ENCODE results near the gene SLC35E1. TPM values are rescaled to one million over a fixed set of nuclear protein-coding genes. Genes with fewer than 3 reads are reported as not detected.

Gene SLC35E1
- total and polyA plus RNA-seq, 2 of the 13 experiments (the other 11 are each of a cell fraction or from before 2014, with no cell fraction given), result 21.2 to 46.5 TPM

DNA sequence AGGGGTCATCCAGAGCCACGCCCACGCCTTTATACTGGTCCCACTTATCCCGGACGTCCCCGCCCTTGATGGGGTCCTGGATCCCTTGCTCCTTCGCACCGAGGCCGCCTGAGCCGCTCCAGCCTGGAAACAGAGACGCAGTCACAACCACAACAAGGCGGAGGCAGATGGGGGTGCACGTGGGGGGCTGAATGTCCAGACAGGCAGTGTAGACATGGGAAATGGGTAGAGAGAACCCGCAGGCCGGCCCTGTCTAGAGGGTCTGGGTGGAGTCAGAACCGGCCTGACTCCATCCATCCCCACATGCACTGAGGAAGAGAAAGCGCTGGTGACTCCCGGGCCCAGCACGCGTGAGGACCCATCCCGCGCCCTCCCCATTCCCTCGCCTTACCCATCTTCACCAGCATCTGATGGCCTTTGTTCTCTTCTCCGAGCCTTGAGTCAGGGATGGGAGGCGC, 53.0 kb downstream of the SLC35E1 start (continued):
- TF ChIP-seq ZNF446 (CRISPR knock-in tag; IDR thresholded peaks at IDR 0.05) (no peak), ZNF678 (CRISPR knock-in tag; IDR thresholded peaks at IDR 0.05) (no peak), POLR2A (IDR thresholded peaks at IDR 0.05; ENCODE audit: insufficient read depth in 1 of 2, low read depth in 2 of 2, low read length in 2 of 2) (peak in 1 of 2 experiments; percentile 21; a peak in 1 of 4 replicates)

DNA sequence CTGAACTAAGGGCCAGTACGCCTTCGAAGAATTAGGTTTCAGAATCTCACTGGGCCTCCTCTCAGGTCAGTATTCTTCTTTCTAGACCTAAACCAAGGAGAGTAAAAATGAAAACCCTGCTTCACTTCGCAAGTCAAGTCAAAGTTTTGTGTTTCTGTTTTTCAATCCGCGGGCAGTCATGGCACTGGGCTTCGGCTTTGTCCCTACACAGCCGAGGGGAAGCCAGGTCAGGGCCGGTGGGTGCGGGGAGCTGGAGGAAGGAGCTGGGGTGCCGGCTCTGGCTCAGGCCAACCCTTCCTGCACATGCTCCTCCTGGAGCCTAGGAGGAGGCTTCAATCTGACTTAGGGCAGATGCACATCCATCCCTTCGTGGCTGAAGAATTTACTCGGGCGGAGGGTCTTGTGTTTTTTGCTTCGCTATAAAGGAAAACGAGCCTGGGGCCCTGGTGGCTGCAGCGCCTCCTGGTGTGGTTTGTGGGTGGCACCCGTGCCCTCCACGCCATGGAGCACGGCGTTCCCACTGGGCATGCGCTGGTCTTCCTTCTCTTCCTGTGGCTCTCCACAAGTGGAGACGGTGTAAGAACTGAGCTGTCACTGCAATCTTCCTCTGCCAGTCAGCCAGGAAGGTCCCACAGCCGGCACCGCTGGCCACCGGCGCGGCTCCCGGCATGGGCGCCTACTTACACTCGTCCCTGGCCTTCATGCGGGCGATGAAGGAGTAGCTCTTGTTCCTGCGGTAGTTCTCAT, 53.6 kb downstream of the SLC35E1 start:
- in situ Hi-C loops (cut with HindIII; ENCODE audit: extremely low pct_ligation_motif_present, low pct_unique_long_range_greater_than_20kb), result no loop called here
- H3K9ac ChIP-seq (ENCODE audit: insufficient read depth, low read depth, low read length), result no peak overlapping the region
- H3K27ac ChIP-seq (ENCODE audit: extremely low read length, insufficient read depth, low read length), result no peak overlapping the region
- DNase-seq (ENCODE audit: low spot score) (no peak), FAIRE-seq (no peak), ATAC-seq (no peak)
- no peaks in the 10 kb centered on the region; a peak in 1 of 5 replicates for H3K27me3 ChIP-seq (ENCODE audit: control insufficient read depth in 1 of 2, insufficient read depth in 2 of 2, low read length in 2 of 2)
- 97% methylated on average over 32 of the region's 33 CpGs for WGBS (ENCODE audit: low lambda C conversion rate)
- intact Hi-C loops (cut with micrococcal nuclease; ENCODE audit: unreplicated experiment), result no loop called here
- no peaks in the 10 kb centered on the region for H3K79me2 ChIP-seq (ENCODE audit: insufficient read depth, low read length)
- CTCF ChIA-PET (ENCODE audit: low intra/inter-chr PET ratio, low total read pairs), result no interaction called here
- H3K4me1 ChIP-seq (ENCODE audit: insufficient read depth, low read length), result no peaks in the 10 kb centered on the region
- no peak overlapping the region for H3K4me3 ChIP-seq (replicated peaks in 1 of 3; ENCODE audit: insufficient read depth in 1 of 3, low read depth in 2 of 3, low read length in 3 of 3)
- POLR2A ChIA-PET, result interaction anchor here (2.0 kb wide), 1 partner anchor 25 kb away, joined by 8 read pairs; no protein-coding TSS in a partner anchor
- no peak overlapping the region for H2AFZ ChIP-seq (ENCODE audit: low read length)
- no peak overlapping the region for H3K4me2 ChIP-seq (ENCODE audit: low read depth, low read length)
- no TSS peak for BruUV-seq (replicated peaks)
- no peaks in the 10 kb centered on the region for H4K20me1 ChIP-seq (ENCODE audit: insufficient read depth, low read length)
- H3K9me3 ChIP-seq (ENCODE audit: low read length), result no peaks in the 10 kb centered on the region
- H3K36me3 ChIP-seq (replicated peaks in 1 of 2; ENCODE audit: control insufficient read depth in 1 of 2, insufficient read depth in 2 of 2, low read length in 2 of 2), result peaks cover 39 to 80% of the 10 kb centered on the region in 2 experiments
- TF ChIP-seq, protein P1, sequence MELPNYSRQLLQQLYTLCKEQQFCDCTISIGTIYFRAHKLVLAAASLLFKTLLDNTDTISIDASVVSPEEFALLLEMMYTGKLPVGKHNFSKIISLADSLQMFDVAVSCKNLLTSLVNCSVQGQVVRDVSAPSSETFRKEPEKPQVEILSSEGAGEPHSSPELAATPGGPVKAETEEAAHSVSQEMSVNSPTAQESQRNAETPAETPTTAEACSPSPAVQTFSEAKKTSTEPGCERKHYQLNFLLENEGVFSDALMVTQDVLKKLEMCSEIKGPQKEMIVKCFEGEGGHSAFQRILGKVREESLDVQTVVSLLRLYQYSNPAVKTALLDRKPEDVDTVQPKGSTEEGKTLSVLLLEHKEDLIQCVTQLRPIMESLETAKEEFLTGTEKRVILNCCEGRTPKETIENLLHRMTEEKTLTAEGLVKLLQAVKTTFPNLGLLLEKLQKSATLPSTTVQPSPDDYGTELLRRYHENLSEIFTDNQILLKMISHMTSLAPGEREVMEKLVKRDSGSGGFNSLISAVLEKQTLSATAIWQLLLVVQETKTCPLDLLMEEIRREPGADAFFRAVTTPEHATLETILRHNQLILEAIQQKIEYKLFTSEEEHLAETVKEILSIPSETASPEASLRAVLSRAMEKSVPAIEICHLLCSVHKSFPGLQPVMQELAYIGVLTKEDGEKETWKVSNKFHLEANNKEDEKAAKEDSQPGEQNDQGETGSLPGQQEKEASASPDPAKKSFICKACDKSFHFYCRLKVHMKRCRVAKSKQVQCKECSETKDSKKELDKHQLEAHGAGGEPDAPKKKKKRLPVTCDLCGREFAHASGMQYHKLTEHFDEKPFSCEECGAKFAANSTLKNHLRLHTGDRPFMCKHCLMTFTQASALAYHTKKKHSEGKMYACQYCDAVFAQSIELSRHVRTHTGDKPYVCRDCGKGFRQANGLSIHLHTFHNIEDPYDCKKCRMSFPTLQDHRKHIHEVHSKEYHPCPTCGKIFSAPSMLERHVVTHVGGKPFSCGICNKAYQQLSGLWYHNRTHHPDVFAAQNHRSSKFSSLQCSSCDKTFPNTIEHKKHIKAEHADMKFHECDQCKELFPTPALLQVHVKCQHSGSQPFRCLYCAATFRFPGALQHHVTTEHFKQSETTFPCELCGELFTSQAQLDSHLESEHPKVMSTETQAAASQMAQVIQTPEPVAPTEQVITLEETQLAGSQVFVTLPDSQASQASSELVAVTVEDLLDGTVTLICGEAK (IDR thresholded peaks at IDR 0.05), result no peak
- TF ChIP-seq, protein P1 (CRISPR knock-in tag; IDR thresholded peaks at IDR 0.05), result no peak
- TF ChIP-seq ZNF446 (CRISPR knock-in tag; IDR thresholded peaks at IDR 0.05), result no peak
- TF ChIP-seq, protein P2, sequence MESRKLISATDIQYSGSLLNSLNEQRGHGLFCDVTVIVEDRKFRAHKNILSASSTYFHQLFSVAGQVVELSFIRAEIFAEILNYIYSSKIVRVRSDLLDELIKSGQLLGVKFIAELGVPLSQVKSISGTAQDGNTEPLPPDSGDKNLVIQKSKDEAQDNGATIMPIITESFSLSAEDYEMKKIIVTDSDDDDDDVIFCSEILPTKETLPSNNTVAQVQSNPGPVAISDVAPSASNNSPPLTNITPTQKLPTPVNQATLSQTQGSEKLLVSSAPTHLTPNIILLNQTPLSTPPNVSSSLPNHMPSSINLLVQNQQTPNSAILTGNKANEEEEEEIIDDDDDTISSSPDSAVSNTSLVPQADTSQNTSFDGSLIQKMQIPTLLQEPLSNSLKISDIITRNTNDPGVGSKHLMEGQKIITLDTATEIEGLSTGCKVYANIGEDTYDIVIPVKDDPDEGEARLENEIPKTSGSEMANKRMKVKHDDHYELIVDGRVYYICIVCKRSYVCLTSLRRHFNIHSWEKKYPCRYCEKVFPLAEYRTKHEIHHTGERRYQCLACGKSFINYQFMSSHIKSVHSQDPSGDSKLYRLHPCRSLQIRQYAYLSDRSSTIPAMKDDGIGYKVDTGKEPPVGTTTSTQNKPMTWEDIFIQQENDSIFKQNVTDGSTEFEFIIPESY (CRISPR knock-in tag; IDR thresholded peaks at IDR 0.05), result 0 out of 2 replicates have a peak, but pooled peaks have one; percentile 17
- no peak for TF ChIP-seq ZFX (CRISPR knock-in tag; IDR thresholded peaks at IDR 0.05; ENCODE audit: low read depth)
- peak; percentile 17; the same call in 1 of the 2 replicates for TF ChIP-seq STAG1 (CRISPR knock-in tag; IDR thresholded peaks at IDR 0.05)
- TF ChIP-seq ZNF567 (CRISPR knock-in tag; IDR thresholded peaks at IDR 0.05; ENCODE audit: borderline replicate concordance), result no peak
- peak; percentile 34; the same call in 1 of the 2 replicates for TF ChIP-seq POLR2G (IDR thresholded peaks at IDR 0.05; ENCODE audit: low read depth, low read length)

Measured in HepG2 (cell line).